CD4-positive, alpha-beta memory T cell (primary cell): ENCODE data around the gene HNRNPA3. TPM values are rescaled to one million over a fixed set of nuclear protein-coding genes. Genes with fewer than 3 reads are reported as not detected.
"Not testable (repeated sequence)": the region's sequence is repeated elsewhere in the genome, so short reads cannot be mapped to it uniquely, and the experiment has no call there.

ENCODE experiments used
- CTCF ChIA-PET: fragments of 350-600 bp; sonication (Branson Sonifier 250); formaldehyde crosslinking; loops from one replicate; lab custom pipeline; 2021; ENCODE audit warnings: inconsistent platforms; ENCODE audit not compliant: partially characterized antibody; lab: Charles Lee
- POLR2A ChIA-PET: fragments of 350-600 bp; sonication (Branson Sonifier 250); formaldehyde crosslinking; loops from one replicate; lab custom pipeline; 2021; ENCODE audit not compliant: partially characterized antibody; lab: Charles Lee
- DNase-seq, 5 donors: peaks; one replicate each; pipeline versions ENCODE4 v3.0.0 to v3.0.0-alpha.2; 2020 to 2022; ENCODE audit warnings: mixed read lengths in 1 of 5
- H3K27ac ChIP-seq: one replicate; pipeline ENCODE4 v1.7.0; 2013; ENCODE audit warnings: low read depth, low read length
- H3K27me3 ChIP-seq: 2 replicates; pipeline ENCODE4 v1.7.0; 2013; ENCODE audit warnings: mild to moderate bottlenecking, low read length, moderate library complexity; ENCODE audit not compliant: insufficient read depth
- H3K36me3 ChIP-seq: 2 replicates; pipeline ENCODE4 v1.7.0; 2013; ENCODE audit warnings: mild to moderate bottlenecking, low read length, moderate library complexity; ENCODE audit not compliant: insufficient read depth
- H3K4me1 ChIP-seq: 2 replicates; pipeline ENCODE4 v1.7.0; 2013; ENCODE audit warnings: mild to moderate bottlenecking, low read length, moderate library complexity; ENCODE audit not compliant: insufficient read depth
- H3K4me3 ChIP-seq, 2 donors: one replicate each; pipeline ENCODE4 v1.7.0; 2013; ENCODE audit warnings: low read length in 2 of 2, mild to moderate bottlenecking in 1 of 2
- H3K9me3 ChIP-seq, 2 donors: one replicate each; pipeline ENCODE4 v1.7.0; 2013; ENCODE audit warnings: low read length in 2 of 2, control low read depth in 1 of 2; ENCODE audit not compliant: control insufficient read depth in 1 of 2
- H3K27ac Mint-ChIP-seq, 7 donors: one replicate each; pipeline ENCODE4 v1.8.0; 2020 to 2021; ENCODE audit warnings: mixed read lengths in 7 of 7, mild to moderate bottlenecking in 6 of 7, inconsistent platforms in 3 of 7, moderate library complexity in 3 of 7
- H3K27me3 Mint-ChIP-seq, 2 donors: one replicate each; pipeline ENCODE4 v1.8.0; 2020 to 2021; ENCODE audit warnings: mixed read lengths in 2 of 2
- H3K36me3 Mint-ChIP-seq, 2 donors: one replicate each; pipeline ENCODE4 v1.8.0; 2020 to 2021; ENCODE audit warnings: mixed read lengths in 2 of 2, inconsistent platforms in 1 of 2, mild to moderate bottlenecking in 1 of 2
- H3K4me1 Mint-ChIP-seq, 4 donors: one replicate each; pipeline ENCODE4 v1.8.0; 2020 to 2021; ENCODE audit warnings: mixed read lengths in 4 of 4, mild to moderate bottlenecking in 1 of 4
- H3K4me3 Mint-ChIP-seq, 8 donors: one replicate each; pipeline ENCODE4 v1.8.0; 2020 to 2021; ENCODE audit warnings: mixed read lengths in 8 of 8, mild to moderate bottlenecking in 7 of 8, moderate library complexity in 6 of 8, inconsistent platforms in 3 of 8
- H3K9me3 Mint-ChIP-seq, 8 donors: one replicate each; pipeline ENCODE4 v1.8.0; 2020 to 2021; ENCODE audit warnings: mixed read lengths in 8 of 8, mild to moderate bottlenecking in 5 of 8, inconsistent platforms in 3 of 8, moderate library complexity in 1 of 8
- intact Hi-C: fragments of 100-400 bp; cut with micrococcal nuclease; formaldehyde crosslinking; loops from one replicate; pipeline ENCODE4 v1.15.1; 2023
- polyA plus RNA-seq, 2 donors: library from polyadenylated mRNA; unstranded; fragments of 300-500 nt; fragmentation: Illumina TruSeq; gene quantifications; one replicate each; pipeline ENCODE4 v1.2.3, GENCODE V29; 2021
- total RNA-seq, 2 experiments: library from RNA; stranded (reverse); gene quantifications; one replicate each; pipeline ENCODE4 v1.2.3, GENCODE V29; 2021

HNRNPA3 gene
- total and polyA plus RNA-seq, 4 experiments from 2014 or later, result 41.1 to 175 (median 118) TPM

DNA sequence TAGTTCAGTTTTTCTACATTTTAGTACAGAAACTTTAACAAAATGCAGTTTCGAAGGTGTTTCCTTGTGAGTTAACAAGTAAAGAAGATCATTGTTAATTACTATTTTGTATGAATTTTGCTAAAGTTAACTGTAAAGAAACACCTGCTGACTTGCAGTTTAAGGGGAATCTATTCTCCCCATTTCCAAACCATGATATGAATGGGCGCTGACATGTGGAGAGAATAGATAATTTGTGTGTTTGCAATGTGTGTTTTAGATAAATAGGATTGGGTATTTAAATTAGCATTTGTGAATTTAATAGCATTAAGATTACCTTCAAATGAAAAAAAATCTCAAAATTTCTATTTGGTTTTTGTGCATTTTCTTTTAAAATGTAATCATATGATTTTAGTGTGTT, 7.2 kb downstream of the HNRNPA3 start:
- H3K4me3 ChIP-seq, H3K9me3 Mint-ChIP-seq, DNase-seq, H3K27me3 Mint-ChIP-seq, H3K27me3 ChIP-seq, H3K9me3 ChIP-seq, intact Hi-C loops, H3K4me3 Mint-ChIP-seq, H3K27ac Mint-ChIP-seq, H3K27ac ChIP-seq: not testable (repeated sequence)
- Histone ChIP-seq H3K4me1 (peaks cover 56% of the 10 kb centered on the region), H3K36me3 (peaks cover 72% of the 10 kb centered on the region)
- ChIA-PET CTCF (interaction anchor here (1.4 kb wide), 1 partner anchor 44 kb away, joined by 8 read pairs; the partner anchor contains the start of gene NFE2L2), POLR2A (interaction anchor here (1.3 kb wide), 1 partner anchor 20 kb away, joined by 3 read pairs; no protein-coding TSS in a partner anchor)
- Mint-ChIP-seq H3K4me1 (peaks cover 31 to 65% (median 49%) of the 10 kb centered on the region in 4 donors), H3K36me3 (peaks cover 63 to 82% of the 10 kb centered on the region in 2 donors)

- Mint-ChIP-seq H3K4me1 (peaks cover 23 to 55% (median 43%) of the 10 kb centered on the region in 4 donors), H3K27me3 (no peaks in the 10 kb centered on the region), H3K36me3 (peaks cover 58 to 76% of the 10 kb centered on the region in 2 donors), H3K27ac (peak overlapping the region in 4 of 7 donors; percentile 19 to 47 (median 38)), H3K4me3 (no peak overlapping the region), H3K9me3 (no peaks in the 10 kb centered on the region)
- ChIA-PET CTCF (interaction anchor here (1.0 to 2.9 kb wide), 2 partner anchors 42 to 114 kb away, joined by 3 to 10 read pairs; partner anchors contain the start of gene NFE2L2), POLR2A (interaction anchor here (1.1 to 2.3 kb wide), 5 partner anchors 8 to 42 kb away, joined by 3 to 17 read pairs (median 4); partner anchors contain the start of genes HNRNPA3 and NFE2L2)
- Histone ChIP-seq H3K36me3 (peaks cover 57% of the 10 kb centered on the region), H3K9me3 (no peaks in the 10 kb centered on the region), H3K4me3 (no peak overlapping the region), H3K4me1 (peaks cover 38% of the 10 kb centered on the region), H3K27me3 (no peaks in the 10 kb centered on the region), H3K27ac (peak overlapping the region; percentile 18)
- DNase-seq, result no peak
- intact Hi-C loops, result no loop called here
These were observed 8.9 kb downstream of the HNRNPA3 start for GRCh38 chr2:177221534-177221933.

DNA sequence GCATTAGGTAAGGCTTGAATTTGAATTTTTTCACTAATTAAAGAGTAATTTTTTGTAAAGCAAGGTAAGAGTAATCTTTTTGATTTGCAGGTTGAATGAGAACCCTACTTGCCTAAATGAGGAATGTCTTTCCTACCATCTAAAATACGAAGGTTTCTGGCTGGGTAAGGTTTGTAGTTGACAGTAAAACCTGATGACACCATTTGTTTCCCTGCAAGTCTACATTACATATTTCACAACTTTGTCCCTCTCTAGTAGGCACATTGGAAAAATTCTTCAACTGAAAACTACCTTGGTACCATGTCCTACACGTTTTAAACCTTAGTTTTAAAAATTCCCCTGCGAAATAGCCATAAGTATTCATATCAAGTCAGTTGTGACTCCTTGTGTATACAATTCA, 9.4 kb downstream of the HNRNPA3 start:
- intact Hi-C loops, result no loop called here
- H3K4me3 ChIP-seq, result no peak overlapping the region
- Mint-ChIP-seq H3K27me3 (no peaks in the 10 kb centered on the region), H3K4me1 (peaks cover 21 to 55% (median 43%) of the 10 kb centered on the region in 4 donors), H3K36me3 (peaks cover 55 to 76% of the 10 kb centered on the region in 2 donors), H3K27ac (peak overlapping the region in 5 of 7 donors; percentile 23 to 80 (median 53)), H3K4me3 (no peak overlapping the region), H3K9me3 (no peaks in the 10 kb centered on the region)
- POLR2A ChIA-PET, result interaction anchor here (1.5 to 2.3 kb wide), 3 partner anchors 8 to 42 kb away, joined by 3 to 17 read pairs (median 13); partner anchors contain the start of genes HNRNPA3 and NFE2L2
- DNase-seq, result no peak
- peaks cover 34% of the 10 kb centered on the region for H3K4me1 ChIP-seq
- CTCF ChIA-PET, result interaction anchor here (1.0 to 2.9 kb wide), 2 partner anchors 42 to 113 kb away, joined by 3 to 10 read pairs; partner anchors contain the start of gene NFE2L2
- H3K9me3 ChIP-seq, result no peaks in the 10 kb centered on the region
- H3K36me3 ChIP-seq, result peaks cover 53% of the 10 kb centered on the region
- no peaks in the 10 kb centered on the region for H3K27me3 ChIP-seq
- H3K27ac ChIP-seq, result no peak overlapping the region

DNA sequence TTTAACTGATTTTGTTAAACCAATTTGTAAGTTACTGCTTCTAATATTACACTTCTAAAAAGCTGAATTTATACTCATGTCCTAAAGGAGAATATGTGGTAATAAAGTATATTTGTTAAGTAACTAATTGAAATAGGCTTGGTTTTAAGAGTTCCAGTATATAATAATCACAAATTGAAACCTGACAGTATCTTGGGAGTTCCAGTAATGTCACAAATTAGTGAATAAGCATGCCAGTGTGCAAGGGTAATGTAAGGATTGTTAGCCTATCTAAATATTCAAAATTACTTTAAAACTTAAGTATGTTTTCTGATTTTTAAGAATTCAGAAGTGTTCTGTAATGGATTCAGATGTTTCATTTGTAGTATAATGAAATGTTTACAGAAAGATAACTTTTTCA, 10.8 kb downstream of the HNRNPA3 start:
- intact Hi-C loops, H3K4me3 ChIP-seq, H3K27me3 Mint-ChIP-seq, H3K27me3 ChIP-seq, H3K9me3 ChIP-seq, H3K27ac ChIP-seq, H3K4me3 Mint-ChIP-seq, DNase-seq, H3K9me3 Mint-ChIP-seq: not testable (repeated sequence)
- POLR2A ChIA-PET, result interaction anchor here (3.4 to 11.1 kb wide), 2 partner anchors 16 to 42 kb away, joined by 16 to 133 read pairs; partner anchors contain the start of gene NFE2L2
- H3K36me3 ChIP-seq, result peaks cover 40% of the 10 kb centered on the region
- Mint-ChIP-seq H3K36me3 (peaks cover 50 to 73% of the 10 kb centered on the region in 2 donors), H3K4me1 (peaks cover 26 to 54% (median 42%) of the 10 kb centered on the region in 4 donors), H3K27ac (peak overlapping the region in 1 of 7 donors; percentile 47)
- CTCF ChIA-PET, result interaction anchor here (2.9 kb wide), 1 partner anchor 41 kb away, joined by 10 read pairs; the partner anchor contains the start of gene NFE2L2
- H3K4me1 ChIP-seq, result peaks cover 21% of the 10 kb centered on the region

- H3K9me3 Mint-ChIP-seq, result no peaks in the 10 kb centered on the region
- ChIA-PET POLR2A (interaction anchor here (0.9 to 11.1 kb wide), 8 partner anchors 8 to 61 kb away, joined by 3 to 133 read pairs (median 6); partner anchors contain the start of genes HNRNPA3 and NFE2L2), CTCF (interaction anchor here (0.8 to 3.5 kb wide), 4 partner anchors 9 to 61 kb away, joined by 3 to 14 read pairs (median 8); partner anchors contain the start of gene NFE2L2)
- Histone ChIP-seq H3K27ac (no peak overlapping the region), H3K36me3 (peaks cover 33% of the 10 kb centered on the region), H3K27me3 (no peaks in the 10 kb centered on the region), H3K4me3 (no peak overlapping the region), H3K4me1 (peaks cover 6% of the 10 kb centered on the region), H3K9me3 (no peaks in the 10 kb centered on the region)
- H3K27me3 Mint-ChIP-seq, result no peaks in the 10 kb centered on the region
- H3K27ac Mint-ChIP-seq, result peak overlapping the region in 3 of 7 donors; percentile 42 to 86 (median 47)
- peaks cover 48 to 75% of the 10 kb centered on the region in 2 donors for H3K36me3 Mint-ChIP-seq
- intact Hi-C loops, result no loop called here
- DNase-seq, result no peak
- H3K4me1 Mint-ChIP-seq, result peaks cover 31 to 56% (median 39%) of the 10 kb centered on the region in 4 donors
- H3K4me3 Mint-ChIP-seq, result no peak overlapping the region
These were observed 13.4 kb downstream of the HNRNPA3 start for GRCh38 chr2:177225965-177226360.

DNA sequence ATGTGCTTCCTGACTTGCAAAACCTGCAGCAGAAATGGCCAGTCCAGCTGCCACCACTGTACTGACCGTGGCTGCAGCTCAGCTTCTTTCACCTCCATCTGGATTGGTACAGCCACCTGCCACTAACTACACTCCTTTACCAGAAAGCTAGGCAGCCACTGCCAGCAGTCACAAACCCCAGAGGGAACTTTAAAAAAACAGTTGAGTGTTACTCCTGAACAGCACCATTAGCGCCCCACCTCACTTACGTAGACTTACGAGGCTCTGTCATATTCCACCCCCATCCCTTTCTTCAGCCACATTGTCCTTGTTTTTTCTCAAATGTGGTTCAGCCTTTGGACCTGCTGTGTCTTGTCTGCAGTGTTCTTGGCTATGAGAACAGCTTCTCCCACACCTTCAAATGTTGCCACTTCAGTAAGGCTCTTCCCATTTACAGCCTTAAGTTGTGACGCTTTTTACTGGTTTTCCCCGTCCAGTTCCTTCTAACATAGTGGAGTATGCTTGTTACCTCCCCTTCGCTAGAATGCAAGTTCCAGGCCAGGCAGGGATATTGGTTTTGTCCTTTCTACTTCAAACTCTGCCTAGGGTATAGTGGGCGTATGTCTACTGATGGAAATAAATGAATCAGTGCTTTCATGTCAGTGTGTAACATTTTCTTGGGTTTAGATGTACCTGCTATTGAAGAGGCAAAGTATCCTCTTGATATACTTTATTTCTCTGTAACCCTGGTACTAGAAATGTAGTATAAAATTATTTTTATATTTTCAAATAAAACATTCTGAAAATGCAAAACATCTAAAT, 17.0 kb downstream of the HNRNPA3 start:
- Histone ChIP-seq H3K27me3 (no peaks in the 10 kb centered on the region), H3K9me3 (no peaks in the 10 kb centered on the region), H3K4me3 (no peak overlapping the region), H3K27ac (no peak overlapping the region), H3K4me1 (no peaks in the 10 kb centered on the region), H3K36me3 (peaks cover 35% of the 10 kb centered on the region)
- intact Hi-C loops, result loop anchor here (2.0 kb wide), 1 partner anchor 17 kb away; the partner anchor contains the start of gene HNRNPA3
- peak overlapping the region in 1 of 8 donors; percentile 15 for H3K4me3 Mint-ChIP-seq
- DNase-seq, result no peak
- peaks cover 57 to 76% of the 10 kb centered on the region in 2 donors for H3K36me3 Mint-ChIP-seq
- H3K27ac Mint-ChIP-seq, result peak overlapping the region in 6 of 7 donors; percentile 7 to 88 (median 66)
- peaks cover 0 to 2% (median 0%) of the 10 kb centered on the region in 8 donors for H3K9me3 Mint-ChIP-seq
- POLR2A ChIA-PET, result interaction anchor here (1.2 to 11.1 kb wide), 3 partner anchors 10 to 36 kb away, joined by 6 to 133 read pairs (median 38); partner anchors contain the start of gene NFE2L2
- peaks cover 25 to 59% (median 39%) of the 10 kb centered on the region in 4 donors for H3K4me1 Mint-ChIP-seq
- H3K27me3 Mint-ChIP-seq, result no peaks in the 10 kb centered on the region
- CTCF ChIA-PET, result interaction anchor here (0.6 to 4.9 kb wide), 7 partner anchors 8 to 66 kb away, joined by 3 to 41 read pairs (median 4); partner anchors contain the start of gene NFE2L2
